ENCODE measurements around the gene MAPRE3. TPM values are rescaled to one million over a fixed set of nuclear protein-coding genes. Genes with fewer than 3 reads are reported as not detected.

Gene MAPRE3
- total RNA-seq, 4 donors from 2014 or later: 23.8 to 63.6 (median 35.7) TPM

DNA sequence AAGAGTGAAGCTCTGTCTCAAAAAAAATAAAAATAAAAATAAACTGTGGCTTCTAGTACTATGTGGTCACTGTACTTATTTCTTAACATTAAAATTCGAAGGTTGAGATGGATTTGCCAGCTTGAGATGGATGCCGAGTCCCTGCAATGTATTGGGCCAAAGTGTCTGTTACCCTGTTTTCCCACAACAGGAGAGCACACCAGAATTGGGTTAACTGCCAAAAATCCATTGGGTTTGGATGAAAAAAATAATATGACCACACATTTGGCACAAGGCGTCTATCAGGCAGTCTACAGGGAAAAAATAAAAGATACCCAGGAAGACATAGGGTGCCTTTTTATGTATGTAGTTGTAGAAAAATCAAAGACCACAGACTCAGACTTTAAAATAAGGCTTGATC lies 19.2 kb upstream of the MAPRE3 start:
- DNase-seq (ENCODE audit: low spot score in 2 of 2): no peak
- TF ChIP-seq, protein P1, sequence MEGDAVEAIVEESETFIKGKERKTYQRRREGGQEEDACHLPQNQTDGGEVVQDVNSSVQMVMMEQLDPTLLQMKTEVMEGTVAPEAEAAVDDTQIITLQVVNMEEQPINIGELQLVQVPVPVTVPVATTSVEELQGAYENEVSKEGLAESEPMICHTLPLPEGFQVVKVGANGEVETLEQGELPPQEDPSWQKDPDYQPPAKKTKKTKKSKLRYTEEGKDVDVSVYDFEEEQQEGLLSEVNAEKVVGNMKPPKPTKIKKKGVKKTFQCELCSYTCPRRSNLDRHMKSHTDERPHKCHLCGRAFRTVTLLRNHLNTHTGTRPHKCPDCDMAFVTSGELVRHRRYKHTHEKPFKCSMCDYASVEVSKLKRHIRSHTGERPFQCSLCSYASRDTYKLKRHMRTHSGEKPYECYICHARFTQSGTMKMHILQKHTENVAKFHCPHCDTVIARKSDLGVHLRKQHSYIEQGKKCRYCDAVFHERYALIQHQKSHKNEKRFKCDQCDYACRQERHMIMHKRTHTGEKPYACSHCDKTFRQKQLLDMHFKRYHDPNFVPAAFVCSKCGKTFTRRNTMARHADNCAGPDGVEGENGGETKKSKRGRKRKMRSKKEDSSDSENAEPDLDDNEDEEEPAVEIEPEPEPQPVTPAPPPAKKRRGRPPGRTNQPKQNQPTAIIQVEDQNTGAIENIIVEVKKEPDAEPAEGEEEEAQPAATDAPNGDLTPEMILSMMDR (IDR thresholded peaks at IDR 0.05): no peak
- no peak for TF ChIP-seq POLR2A (IDR thresholded peaks at IDR 0.05)
- WGBS, 2 donors: 68 to 73% methylated on average over 3 of the region's 3 CpGs
- intact Hi-C loops (cut with DNase I; ENCODE audit: low total_unique reads): no loop called here
- H3K4me3 ChIP-seq (ENCODE audit: low read depth, poor library complexity, severe bottlenecking): no peak overlapping the region

DNA sequence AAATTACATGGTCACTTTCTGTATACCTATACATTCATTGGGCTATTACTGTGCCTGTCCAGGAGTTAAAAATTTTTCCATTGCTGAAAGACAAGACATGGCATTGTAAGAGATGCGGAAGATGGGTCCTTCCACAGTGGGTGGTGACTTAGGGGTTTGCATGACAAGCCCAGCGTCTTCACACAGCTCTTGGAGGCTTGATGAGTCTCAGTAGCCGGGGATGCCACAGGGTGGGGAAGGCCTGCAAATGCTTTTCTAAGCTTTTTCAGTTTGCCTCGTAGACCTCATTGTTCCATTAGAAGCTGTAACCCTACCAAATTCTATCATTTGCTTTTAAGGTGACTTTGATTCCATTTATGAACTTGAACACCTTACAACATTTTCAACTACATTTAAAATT lies 18.1 kb upstream of the MAPRE3 start:
- intact Hi-C loops (cut with DNase I; ENCODE audit: low total_unique reads): no loop called here
- TF ChIP-seq, protein P1 (IDR thresholded peaks at IDR 0.05): no peak
- no peak for TF ChIP-seq POLR2A (IDR thresholded peaks at IDR 0.05)
- no peak overlapping the region for H3K4me3 ChIP-seq (ENCODE audit: low read depth, poor library complexity, severe bottlenecking)
- DNase-seq (ENCODE audit: low spot score in 2 of 2): peak in 1 of 2 donors; percentile 26
- WGBS, 2 donors: 62 to 72% methylated on average over 4 of the region's 4 CpGs

DNA sequence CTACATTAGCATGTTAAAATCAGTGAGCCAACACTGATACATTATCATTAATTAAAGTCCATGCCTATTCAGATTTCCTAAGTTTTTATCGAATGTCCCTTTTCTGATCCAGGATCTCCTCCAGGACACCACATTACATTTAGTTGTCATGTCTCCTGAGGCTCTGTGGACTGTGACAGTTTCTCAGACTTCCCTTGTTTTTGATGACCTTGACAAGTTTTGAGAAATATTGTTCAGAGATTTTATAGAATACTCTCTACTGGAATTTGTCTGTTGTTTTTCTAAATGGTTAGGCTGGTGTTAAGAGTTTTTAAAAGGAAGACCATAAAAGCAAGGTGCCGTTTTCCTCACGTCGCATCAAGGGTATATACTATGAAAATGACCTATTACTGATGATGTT lies 16.3 kb upstream of the MAPRE3 start:
- WGBS, 2 donors: 89 to 92% methylated on average over 4 of the region's 4 CpGs
- TF ChIP-seq, protein P1 (IDR thresholded peaks at IDR 0.05): no peak
- no peak overlapping the region for H3K4me3 ChIP-seq (ENCODE audit: low read depth, poor library complexity, severe bottlenecking)
- intact Hi-C loops (cut with DNase I; ENCODE audit: low total_unique reads): no loop called here
- DNase-seq (ENCODE audit: low spot score in 2 of 2): peak in 1 of 2 donors; percentile 4

DNA sequence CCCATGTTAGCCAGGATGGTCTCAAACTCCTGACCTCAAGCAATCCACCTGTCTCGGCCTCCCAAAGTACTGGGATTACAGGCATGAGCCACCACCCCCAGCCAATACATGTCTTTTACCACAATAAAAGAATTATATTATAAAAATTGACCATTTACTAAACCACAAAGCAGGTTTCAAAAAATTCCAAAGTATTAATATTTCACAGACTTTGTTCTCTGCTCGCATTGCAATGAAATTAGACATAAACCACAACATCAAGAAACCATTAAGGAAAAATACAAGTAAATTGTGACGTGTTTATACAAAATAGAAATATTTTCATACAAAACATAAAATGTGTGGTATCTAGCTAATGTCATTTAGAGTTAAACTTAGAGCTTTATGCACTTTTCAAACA lies 13.4 kb upstream of the MAPRE3 start:
- DNase-seq (ENCODE audit: low spot score in 2 of 2): no peak
- no peak overlapping the region for H3K4me3 ChIP-seq (ENCODE audit: low read depth, poor library complexity, severe bottlenecking)
- TF ChIP-seq POLR2A (IDR thresholded peaks at IDR 0.05): no peak
- TF ChIP-seq, protein P1 (IDR thresholded peaks at IDR 0.05): no peak
- 40 to 80% methylated on average over 3 of the region's 3 CpGs for WGBS, 2 donors
- intact Hi-C loops (cut with DNase I; ENCODE audit: low total_unique reads): no loop called here

DNA sequence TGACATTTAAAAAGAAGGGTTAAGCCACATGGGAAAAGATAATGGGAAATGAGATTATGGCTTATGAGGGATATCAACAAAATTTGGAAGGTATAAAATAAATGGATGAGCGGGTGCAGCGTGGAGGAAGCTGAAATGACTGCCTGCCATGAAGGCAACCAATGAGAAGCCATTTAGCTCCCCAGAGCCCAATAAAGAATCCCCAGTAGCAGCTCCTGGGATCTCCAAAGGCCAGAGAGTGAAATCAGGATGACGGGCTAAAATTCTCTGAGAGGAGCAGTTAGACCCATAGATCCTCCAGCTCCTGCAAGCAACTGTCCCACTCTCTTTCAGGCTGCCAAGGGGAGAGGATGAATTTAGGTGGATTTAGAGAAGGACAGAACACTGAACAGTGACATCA lies 12.9 kb upstream of the MAPRE3 start:
- TF ChIP-seq, protein P1 (IDR thresholded peaks at IDR 0.05): no peak
- TF ChIP-seq POLR2A (IDR thresholded peaks at IDR 0.05): no peak
- DNase-seq (ENCODE audit: low spot score in 2 of 2): peak in 1 of 2 donors; percentile 15
- WGBS, 2 donors: 43 to 61% methylated on average over 3 of the region's 3 CpGs
- H3K4me3 ChIP-seq (ENCODE audit: low read depth, poor library complexity, severe bottlenecking): no peak overlapping the region
- intact Hi-C loops (cut with DNase I; ENCODE audit: low total_unique reads): no loop called here

DNA sequence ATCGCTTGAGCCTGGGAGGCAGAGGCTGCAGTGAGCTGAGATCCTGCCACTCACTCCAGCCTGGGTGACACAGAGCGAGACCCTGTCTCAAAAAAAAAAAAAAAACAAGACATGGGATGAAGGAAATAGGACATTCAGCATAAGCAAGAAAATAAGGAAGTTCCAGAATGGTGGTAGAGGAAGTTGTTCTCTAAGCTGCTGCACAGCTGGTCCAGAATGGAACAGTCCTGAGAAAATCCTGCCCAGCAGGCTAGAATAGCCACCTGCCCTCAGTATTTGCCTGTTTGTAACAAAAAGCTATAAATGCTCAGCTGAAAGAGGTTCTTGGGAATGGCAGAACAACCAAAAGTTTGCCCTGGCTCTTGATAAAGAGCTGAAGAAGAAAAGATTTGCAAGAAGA lies 11.1 kb upstream of the MAPRE3 start:
- H3K4me3 ChIP-seq (ENCODE audit: low read depth, poor library complexity, severe bottlenecking): no peak overlapping the region
- TF ChIP-seq, protein P1 (IDR thresholded peaks at IDR 0.05): no peak
- no peak for TF ChIP-seq POLR2A (IDR thresholded peaks at IDR 0.05)
- 87 to 90% methylated on average over 2 of the region's 2 CpGs for WGBS, 2 donors
- intact Hi-C loops (cut with DNase I; ENCODE audit: low total_unique reads): no loop called here
- DNase-seq (ENCODE audit: low spot score in 2 of 2): peak in 1 of 2 donors; percentile 46
